NCI-H446 treated with DMSO at 0.1 percent for 48 hours (cell line): ENCODE measurements around the gene C10orf105.

Experiments used
- DNase-seq: peaks from one replicate; lab custom pipeline; 2025; lab: John Stamatoyannopoulos, UW

C10orf105 gene

DNA sequence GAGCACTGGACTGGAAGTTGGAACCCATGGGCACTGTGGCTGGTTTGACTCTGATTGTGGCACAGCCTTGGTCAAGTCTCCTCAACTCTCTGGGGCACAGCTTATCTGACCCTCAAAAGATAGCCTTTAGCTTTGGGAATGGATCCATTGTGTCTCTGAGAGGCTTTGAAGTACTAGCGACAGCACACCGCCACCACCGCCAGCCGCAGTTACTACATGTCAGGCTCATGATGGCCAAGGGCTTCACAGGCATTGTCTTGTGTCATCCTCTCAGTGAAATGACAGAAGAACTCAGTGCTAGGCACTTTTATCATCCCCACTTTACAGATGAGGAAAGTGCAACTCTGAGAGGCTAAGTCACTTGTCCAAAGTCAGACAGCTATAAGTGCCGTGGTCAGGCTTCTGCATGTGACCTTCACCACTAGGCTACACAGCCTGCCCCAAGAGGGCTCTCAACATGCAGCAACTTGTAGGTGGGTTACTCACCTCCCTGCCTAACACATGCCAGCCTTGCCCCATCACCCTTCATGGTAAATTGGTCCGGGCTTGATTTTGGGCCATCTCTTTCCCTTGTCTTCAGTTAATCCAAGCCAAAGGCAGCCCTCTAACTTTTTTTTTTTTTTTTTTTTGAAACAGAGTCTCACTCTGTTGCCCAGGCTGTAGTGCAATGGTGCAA is 44.1 kb downstream of the C10orf105 start:
- DNase-seq = no peak

DNA sequence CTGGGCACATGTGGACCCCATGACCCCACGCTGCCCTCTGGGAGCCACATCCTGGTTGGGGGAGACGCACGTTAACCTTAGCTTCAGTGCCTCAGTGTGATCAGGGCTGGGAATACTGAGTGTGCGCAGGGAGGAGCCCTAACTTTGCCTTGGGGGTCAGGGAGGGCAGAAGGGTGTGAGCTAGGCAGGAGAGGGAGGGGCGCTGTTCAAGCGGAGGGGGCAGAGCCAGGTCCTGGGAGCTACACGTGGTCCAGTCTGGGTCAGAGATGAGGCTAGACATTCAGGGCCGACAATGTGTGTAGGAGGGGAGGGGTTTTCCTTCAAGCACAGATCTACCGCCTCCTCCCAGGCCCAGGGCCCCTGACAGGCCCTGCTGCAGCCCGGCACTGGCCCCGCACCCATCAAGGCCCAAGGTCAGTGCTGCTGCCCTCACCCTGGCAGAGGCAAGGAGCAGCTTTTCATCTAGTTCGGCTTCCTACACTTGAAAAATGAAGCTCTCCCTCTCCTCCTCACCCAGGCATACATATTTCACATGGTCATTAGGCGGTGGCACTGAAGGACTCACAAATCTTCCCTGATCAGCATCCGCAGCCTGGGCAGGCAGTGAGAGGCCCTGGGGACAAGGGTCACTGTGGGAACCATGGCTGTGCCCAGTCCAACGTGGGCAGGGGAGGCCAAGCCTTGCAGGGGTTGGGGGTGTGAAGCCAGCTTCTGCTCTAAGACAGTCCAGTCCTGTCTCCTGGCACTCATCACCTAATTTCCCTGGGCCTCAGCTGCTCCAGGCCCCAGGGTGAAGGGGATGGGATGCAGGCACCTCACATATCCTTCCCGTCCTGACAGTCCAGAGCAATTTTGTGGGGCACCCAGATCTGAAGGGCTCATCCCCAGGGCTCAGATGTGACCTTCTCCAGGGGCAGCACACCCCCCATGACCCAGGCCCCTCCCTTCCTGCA is 47.3 kb downstream of the C10orf105 start:
- DNase-seq = no peak

DNA sequence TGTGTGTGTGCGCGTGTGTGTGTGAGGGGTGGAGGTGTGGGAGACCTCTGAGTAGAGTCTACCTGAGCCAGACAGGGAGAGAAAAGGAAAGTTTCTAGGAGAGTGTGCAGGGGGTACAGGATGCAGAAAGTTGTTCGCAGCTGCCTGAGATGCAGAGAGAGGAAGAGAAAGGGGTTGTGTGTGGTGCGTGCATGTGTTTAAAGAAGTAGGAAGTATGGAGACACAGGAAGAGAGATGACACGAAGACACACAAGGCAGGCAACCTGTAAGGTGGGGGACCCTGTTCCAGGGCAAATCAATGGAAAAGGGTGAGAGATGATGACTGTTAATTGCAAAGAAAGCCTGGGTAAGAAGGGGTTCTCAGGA is 52.2 kb downstream of the C10orf105 start:
- no peak for DNase-seq

DNA sequence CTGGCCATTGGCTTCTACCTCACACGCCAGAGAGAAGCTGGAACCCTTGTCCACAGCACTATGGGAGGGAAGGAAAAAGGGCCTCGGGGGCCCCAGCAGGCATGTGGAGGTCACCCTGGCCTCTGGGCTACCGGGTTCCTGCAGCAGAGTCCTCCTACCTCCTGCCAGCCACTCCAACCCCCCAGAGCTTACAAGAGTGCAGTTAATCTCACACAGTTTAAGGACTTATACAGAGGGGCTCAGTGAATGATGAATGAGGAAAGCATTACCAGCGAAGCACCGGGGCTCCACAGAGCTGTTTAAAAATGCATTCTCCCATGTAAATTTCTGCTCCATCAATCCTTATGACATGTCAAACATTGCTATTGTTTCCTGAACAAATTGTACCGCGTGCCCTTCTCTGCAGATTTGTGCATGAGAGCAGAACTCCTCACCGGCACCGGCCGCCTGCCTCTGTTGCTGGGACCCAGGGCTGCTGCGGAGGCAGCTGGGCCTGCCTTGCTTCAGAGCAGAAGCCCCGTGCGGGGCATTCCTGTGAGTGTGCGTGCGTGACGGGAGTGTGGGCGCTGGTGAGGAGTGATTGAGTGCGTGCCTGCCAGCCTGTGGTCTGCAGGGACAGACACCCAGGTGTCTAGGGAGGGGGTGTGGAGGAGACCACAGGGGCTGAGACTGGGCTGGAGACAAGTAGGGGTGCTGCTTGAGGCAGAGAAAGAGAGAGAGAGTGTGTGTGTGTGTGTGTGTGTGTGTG is 52.8 kb downstream of the C10orf105 start:
- DNase-seq = no peak

GRCh38 chr10:71665456-71665855 is 54.1 kb downstream of the C10orf105 start:
- no peak for DNase-seq

- no peak for DNase-seq
Observed at GRCh38 chr10:71664585-71664984, 55.0 kb downstream of the C10orf105 start.

DNA sequence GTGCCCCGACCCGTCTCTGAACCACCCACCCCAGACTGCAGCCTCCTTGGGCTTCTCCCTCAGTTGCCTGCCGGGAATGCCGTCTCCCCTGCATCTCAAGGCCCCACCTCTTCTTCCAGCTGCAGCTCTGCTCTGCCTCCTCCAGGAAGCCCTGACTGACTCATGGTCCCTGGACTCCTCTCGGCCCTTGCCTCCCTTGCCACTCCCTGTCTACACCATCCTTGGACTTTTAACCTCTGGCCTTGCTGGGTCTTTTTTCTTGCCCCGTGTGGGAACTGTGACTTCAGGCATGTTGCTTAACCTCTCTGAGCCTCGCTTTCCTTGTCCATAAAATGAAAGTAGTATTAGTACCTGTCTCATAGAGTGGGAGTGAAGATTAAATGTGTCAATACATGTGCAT is 56.3 kb downstream of the C10orf105 start:
- DNase-seq = no peak

DNA sequence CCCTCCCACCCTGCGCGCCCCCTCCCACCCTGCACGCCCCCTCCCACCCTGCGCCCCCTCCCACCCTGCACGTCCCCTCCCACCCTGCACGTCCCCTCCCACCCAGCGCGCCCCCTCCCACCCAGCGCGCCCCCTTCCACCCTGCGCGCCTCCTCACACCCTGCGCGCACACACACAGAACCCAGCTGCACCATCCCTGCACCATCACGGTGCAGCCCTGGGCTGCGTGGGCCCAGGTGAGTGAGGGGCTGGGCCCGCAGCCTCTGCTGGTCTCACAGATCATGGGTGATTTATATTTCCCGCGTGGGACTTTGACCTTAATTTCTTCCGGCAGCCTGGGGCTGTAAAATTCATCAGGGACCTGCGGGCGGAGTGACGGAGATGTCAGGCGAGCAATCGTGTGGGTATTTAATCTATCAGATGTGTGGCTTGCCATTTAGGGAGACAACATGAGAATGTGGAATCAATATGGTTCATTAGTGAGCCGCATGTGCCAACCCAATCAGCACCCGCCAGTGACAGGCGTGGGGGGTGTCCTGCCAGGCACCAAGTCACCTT is 57.7 kb downstream of the C10orf105 start:
- no peak for DNase-seq
